Stimulated activated CD4-positive, alpha-beta T cell treated with anti-CD3 and anti-CD28 coated beads, TNF-alpha, amount 100 ng/mL, for 24 hours (primary cell): ENCODE data around the gene CDKN1A.
"Not testable (repeated sequence)": the region's sequence is repeated elsewhere in the genome, so short reads cannot be mapped to it uniquely, and the experiment has no call there.

Experiments used
- DNase-seq, 3 experiments: peaks; one replicate each; pipeline ENCODE4 v3.0.0-alpha.2; 2020; ENCODE audit warnings: low read depth in 3 of 3

CDKN1A gene

DNA sequence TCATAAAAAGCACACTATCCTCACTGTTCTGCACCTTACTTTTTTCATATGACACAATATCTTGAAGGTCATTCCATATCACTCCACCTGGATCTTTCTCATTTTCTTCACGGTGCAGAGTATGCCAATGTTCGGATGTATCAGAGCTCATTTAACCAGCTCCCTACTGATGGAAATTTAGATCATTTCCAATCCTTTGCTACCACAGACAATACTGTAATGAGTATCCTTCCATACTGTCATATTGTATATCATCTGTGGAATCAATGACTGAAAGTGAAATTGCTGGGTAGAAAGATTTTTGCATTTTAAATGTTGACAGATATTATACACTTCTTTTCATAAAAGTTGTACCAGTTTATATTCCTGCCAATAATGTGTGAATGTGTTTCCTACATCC lies 16.9 kb downstream of the CDKN1A start:
- DNase-seq, result no peak

DNA sequence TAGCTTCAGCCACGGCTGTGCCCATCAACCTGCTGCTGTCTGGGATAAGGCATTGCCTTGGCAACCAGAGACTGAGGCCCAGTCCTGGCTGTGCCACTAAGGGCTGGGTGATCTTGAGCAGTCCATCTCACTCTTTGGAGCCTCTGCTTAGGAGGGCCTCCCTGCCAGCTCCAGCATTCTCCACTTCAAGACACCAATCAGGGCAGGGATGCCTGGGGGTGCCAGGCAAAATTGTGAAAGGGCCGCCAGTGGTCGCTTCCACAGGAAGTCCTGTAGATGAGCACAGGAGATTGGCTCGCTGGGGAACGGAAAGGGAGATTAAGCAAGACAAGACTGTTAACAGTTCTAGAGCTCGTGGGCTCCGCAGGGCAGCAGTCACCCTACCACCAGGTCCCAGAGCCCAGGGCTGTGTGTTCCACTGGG lies 19.0 kb downstream of the CDKN1A start, which contains the start of gene RAB44:
Gene RAB44 (plus strand): TSS at position 346 of the 423 bp plus-strand sequence. CDS start 6,410 bp downstream, outside the sequence.
- no peak for DNase-seq

- no peak for DNase-seq
Observed at GRCh38 chr6:36698196-36698595, 19.7 kb downstream of the CDKN1A start.

GRCh38 chr6:36698871-36699271 lies 20.4 kb downstream of the CDKN1A start:
- no peak for DNase-seq

GRCh38 chr6:36699348-36699747 lies 20.8 kb downstream of the CDKN1A start:
- no peak for DNase-seq

DNA sequence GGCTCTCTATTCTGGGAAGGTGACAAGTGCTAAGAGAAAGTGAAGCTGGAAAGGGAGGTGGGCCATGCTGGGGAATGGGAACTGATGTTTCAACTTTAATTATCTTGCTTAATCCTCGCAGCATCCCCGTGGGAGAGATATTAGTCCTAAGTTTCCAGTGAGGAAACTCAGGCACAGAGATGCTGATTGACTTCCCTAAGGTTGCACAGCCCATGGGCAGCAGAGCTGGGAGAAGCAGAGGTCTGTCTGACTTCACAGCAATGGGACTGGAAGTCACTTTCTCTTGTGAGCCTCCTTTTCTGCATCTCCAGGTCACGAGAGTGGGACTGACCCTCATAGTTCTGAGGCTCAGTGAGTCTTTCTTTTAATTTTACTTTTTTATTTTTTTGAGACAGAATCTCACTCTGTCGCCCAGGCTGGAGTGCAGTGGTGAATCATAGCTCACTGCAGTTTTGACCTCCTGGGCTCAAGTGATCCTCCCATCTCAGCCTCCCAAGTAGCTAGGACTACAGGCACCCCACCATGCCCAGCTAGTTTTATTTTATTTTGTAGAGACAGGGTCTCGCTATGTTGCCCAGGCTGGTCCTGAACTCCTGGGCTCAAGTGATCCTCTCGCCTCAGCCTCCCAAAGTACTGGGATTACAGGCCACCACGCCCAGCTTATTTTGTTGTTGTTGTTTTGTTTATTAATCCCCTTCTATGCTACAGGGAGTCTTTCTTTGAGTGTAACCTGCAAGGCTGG lies 21.7 kb downstream of the CDKN1A start:
- no peak for DNase-seq

GRCh38 chr6:36700831-36701230 lies 22.3 kb downstream of the CDKN1A start:
- no peak for DNase-seq

DNA sequence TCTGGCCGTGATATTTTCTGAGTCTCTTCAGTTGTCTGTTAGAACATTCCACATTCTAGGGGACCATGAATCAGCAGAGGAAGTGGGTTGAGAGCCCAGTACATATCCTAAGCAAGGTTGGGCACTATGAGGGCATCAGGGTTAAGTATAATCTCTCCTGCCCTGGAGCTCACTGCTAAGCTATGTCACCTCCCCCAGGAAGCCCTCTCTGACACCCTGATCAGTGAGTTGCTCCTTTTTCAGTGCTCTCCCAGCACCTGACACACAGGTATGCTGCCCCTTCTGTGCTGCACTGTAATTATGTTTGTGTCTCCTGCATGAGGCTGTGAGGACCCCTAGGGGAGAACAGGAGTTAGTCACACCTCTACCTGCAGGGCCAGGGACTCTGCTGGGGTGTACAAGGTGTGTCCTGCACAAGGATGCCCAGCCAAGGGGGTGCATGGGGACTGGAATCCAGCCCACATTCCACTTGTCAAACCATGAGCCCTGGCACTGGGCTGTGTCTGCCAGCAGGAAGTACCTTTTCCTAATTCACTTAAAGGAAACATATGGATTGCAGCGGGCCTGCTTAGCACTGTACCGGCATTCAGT lies 23.0 kb downstream of the CDKN1A start:
- no peak for DNase-seq

GRCh38 chr6:36702656-36703055 lies 24.1 kb downstream of the CDKN1A start:
- no peak for DNase-seq

- no peak for DNase-seq
Observed at GRCh38 chr6:36703081-36703606, 24.6 kb downstream of the CDKN1A start.

DNA sequence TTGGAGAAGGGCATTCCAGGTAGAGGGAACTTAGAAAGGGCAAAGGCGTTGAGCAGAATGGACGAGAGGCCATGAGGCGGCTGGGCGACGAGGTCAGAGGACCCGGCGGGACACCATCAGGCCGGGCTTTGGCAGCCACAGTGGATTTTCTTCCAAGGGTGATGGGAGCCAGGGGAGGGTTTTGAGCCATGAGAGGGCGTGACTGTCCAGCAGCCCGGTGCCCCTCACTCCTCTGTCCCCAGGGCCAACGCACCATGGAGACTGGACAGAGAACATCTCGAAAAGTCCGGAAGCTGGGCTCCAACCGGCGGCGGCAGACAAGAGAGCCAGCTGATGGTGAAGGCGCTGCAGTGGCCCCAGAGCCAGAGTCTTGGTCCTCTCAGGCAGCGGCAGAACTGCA lies 25.5 kb downstream of the CDKN1A start:
- DNase-seq, result no peak

GRCh38 chr6:36704961-36705577 lies 26.6 kb downstream of the CDKN1A start:
- not testable (repeated sequence) for DNase-seq

- DNase-seq, result no peak
Observed at GRCh38 chr6:36706339-36706738, 27.8 kb downstream of the CDKN1A start.

DNA sequence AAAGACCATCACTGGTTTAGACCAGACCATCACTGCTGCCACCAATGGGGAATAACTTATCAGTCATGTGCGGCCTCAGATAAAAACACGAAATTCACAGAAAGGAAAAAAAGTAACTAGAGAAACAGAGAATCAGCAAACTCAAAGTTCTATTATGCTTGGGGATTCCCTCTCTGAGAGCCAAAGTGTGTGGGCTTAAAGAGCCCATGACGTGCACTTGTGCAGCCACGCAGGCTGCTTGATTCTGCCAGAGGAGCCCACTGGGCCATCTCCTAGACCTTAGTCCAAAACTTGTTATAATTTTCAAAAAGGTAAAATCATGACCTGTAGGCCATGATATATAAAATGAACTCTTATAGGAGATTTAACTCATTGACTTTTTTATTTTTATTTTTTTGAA lies 34.3 kb downstream of the CDKN1A start:
- no peak for DNase-seq

DNA sequence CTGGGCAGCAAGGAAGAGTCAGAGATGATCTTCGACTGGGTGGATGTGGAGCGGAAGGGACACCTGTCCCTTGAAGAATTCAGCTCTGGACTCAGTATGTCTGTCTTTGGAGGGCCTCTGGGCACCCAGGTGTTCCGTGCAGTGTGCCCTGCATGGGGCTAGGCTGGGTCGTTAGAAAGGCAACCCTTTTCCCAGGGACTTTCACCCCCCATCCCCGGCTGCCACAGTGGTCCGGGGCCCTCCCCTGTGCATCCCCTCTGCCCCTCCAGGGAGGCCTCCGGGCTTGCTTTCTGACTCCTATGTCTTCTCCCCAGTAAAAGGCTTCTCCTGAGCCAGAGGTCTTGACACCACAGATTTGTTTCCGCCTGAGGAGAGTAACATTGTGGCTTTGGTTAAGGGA lies 35.3 kb downstream of the CDKN1A start:
- DNase-seq, result no peak

DNA sequence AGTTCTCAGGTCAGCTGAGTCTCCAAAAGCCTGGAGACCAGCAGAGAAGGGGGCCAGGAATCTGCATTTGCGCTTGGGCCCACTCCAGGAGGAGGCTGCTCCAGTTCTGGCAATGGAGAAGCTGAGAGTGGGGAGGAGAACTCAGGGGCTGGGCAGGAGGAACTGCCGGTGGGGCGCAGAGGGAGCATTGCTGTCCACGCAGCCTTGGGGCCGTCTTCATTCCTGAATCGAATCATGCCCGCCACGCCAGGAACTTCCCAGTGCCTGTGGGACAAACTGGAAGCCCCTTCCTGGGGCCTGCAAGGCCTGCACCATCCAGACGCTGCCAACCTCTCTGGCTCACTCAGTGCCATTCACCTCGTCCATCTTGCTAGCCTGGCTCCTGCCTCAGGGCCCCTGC lies 36.0 kb downstream of the CDKN1A start:
- no peak for DNase-seq

GRCh38 chr6:36715469-36715868 lies 37.0 kb downstream of the CDKN1A start:
- no peak for DNase-seq

DNA sequence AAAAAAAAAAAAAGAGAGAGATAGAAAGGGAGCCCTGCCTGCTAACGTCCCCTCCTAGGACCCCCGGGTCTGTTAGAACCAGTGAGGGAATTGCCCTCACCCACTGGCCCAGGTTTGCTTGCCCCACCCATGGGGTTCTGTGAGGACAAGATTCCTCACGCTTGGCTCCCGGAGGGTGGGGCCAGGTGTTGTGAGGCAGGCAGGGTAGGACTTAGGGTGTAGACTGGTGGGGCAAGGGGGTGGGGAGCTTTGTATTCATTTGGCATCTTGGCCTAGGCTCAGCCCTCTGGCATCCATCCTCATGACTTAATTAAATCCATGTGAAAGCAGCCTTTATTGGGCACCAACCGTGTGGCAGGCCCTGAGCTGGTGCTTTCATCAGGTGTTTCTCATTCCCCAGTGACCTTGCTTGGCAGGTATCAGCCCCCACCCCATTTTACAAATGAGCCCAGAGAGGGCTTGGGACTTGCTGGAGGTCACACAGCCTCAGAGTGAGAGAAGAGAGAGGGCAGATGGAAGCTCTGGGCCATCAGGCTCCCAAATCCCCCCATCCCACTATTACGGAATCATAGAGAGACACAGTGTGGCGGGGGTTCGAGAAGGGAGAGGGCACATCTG lies 38.1 kb downstream of the CDKN1A start:
- no peak for DNase-seq

DNA sequence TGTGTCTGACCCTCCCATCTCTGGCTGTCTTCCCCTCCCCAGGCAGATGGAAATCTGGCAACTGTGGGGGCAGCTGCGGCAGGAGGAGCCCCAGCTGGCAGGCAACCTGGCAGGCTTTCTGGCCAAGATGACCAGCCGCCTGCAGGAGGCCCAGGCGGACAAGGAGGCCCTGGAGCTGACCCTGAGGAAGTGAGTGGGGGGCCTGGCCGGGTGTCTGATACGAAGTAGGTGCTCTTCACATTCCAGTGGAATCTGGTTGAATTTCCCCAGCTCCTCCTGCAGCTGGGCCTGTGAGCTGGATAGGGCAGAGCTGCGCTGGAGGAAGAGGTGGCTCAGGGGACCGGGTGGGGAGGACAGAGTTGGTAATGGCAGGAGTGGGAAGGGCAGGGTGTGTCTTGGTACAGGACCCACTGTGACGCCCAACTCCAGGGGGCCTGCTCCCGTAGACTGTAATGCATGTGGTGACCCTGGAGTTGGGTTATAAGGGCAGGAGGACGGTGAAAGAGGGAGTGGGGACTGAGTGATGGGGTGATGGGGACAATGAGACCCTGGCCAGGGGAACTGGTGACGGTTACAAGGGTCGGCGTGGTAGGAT lies 38.8 kb downstream of the CDKN1A start:
- DNase-seq, result no peak

DNA sequence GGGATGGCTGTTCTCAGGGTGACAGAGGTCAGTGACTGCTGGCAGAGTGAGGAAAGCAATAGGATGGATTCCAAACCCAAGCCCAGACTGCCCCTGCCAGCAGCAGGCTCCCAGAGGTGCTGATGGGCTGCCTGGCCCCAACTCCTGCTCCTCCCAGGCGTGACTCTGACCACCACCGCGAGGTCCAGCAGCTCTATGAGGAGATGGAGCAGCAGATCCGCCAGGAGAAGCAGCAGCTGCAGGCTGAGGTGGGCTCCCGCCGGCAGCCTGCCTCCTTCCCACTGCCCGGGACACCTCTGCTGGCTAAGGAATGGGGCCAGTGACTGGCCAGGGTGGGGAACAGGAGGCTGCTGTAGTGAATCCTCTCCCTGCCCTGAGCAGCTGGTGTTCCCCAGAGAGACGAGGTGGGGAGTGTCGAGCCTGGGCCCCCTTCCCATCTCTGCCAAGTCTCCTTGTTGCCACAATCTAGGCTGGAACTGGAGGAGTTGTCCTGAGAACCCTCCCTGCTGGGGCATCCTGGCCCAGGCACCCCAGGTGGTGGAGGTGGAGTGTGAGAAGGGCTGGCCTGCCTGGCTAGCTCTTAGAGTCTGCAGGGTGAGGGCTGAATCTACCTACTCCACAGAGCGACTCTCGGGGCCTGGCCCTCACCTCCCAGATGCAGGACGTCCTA lies 39.5 kb downstream of the CDKN1A start:
- DNase-seq, result no peak

GRCh38 chr6:36718560-36718959 lies 40.0 kb downstream of the CDKN1A start:
- DNase-seq, result no peak
